WTC11 (cell line): Measurements from ENCODE around the gene HDAC10. TPM values are rescaled to one million over a fixed set of nuclear protein-coding genes. Genes with fewer than 3 reads are reported as not detected.

Experiments
- ATAC-seq: fragments of 200-7000 bp; cut with Tn5 transposase; 2 replicates; pipeline ENCODE4 v1.10.0; 2021; ENCODE audit warnings: mild to moderate bottlenecking, moderate library complexity
- CTCF ChIA-PET: fragments of 300-600 bp; sonication (Branson Sonifier 250); formaldehyde crosslinking; loops from one replicate; lab custom pipeline; 2021; ENCODE audit warnings: antibody characterized with exemption; lab: Charles Lee
- POLR2A ChIA-PET: fragments of 350-600 bp; sonication (Branson Sonifier 250); formaldehyde crosslinking; loops from one replicate; lab custom pipeline; 2021; ENCODE audit warnings: antibody characterized with exemption; lab: Charles Lee
- DNase-seq: peaks from one replicate; pipeline ENCODE4 v3.0.0; 2021; ENCODE audit warnings: low spot score
- H3K27ac Mint-ChIP-seq: 2 replicates; pipeline ENCODE4 v1.8.0; 2021; ENCODE audit warnings: mixed read lengths
- H3K27me3 Mint-ChIP-seq: 2 replicates; pipeline ENCODE4 v1.8.0; 2021; ENCODE audit warnings: low read depth, mild to moderate bottlenecking, moderate library complexity, mixed read lengths
- H3K36me3 Mint-ChIP-seq: 2 replicates; pipeline ENCODE4 v1.8.0; 2021; ENCODE audit warnings: mixed read lengths
- H3K4me1 Mint-ChIP-seq: 2 replicates; pipeline ENCODE4 v1.8.0; 2022; ENCODE audit warnings: mixed read lengths
- H3K4me3 Mint-ChIP-seq: 2 replicates; pipeline ENCODE4 v1.8.0; 2021; ENCODE audit warnings: mild to moderate bottlenecking, moderate library complexity, mixed read lengths
- H3K9me3 Mint-ChIP-seq: 2 replicates; pipeline ENCODE4 v1.8.0; 2021; ENCODE audit warnings: mixed read lengths
- AR ChIP-seq: fragments of 250-450 bp; sonication (Bioruptor Pico); IDR thresholded peaks from 2 replicates; pipeline ENCODE4 v1.9.0; 2021; ENCODE audit warnings: mild to moderate bottlenecking
- ATF6 ChIP-seq: sonication (generic); formaldehyde crosslinking; IDR thresholded peaks from 2 replicates; pipeline ENCODE4 v1.8.1; 2023; ENCODE audit warnings: mild to moderate bottlenecking, missing genetic modification reagents
- CREB1 ChIP-seq: sonication (generic); formaldehyde crosslinking; IDR thresholded peaks from 2 replicates; pipeline ENCODE4 v1.8.0; 2023; ENCODE audit warnings: mild to moderate bottlenecking, missing genetic modification reagents
- HMGXB4 ChIP-seq: sonication (generic); formaldehyde crosslinking; IDR thresholded peaks from 2 replicates; pipeline ENCODE4 v1.8.1; 2023; ENCODE audit warnings: mild to moderate bottlenecking, moderate library complexity, missing genetic modification reagents
- NR2C2 ChIP-seq: sonication (generic); formaldehyde crosslinking; IDR thresholded peaks from 2 replicates; pipeline ENCODE4 v1.8.0; 2022; ENCODE audit warnings: mild to moderate bottlenecking, missing genetic modification reagents
- TEAD4 ChIP-seq: sonication (generic); formaldehyde crosslinking; IDR thresholded peaks from 2 replicates; pipeline ENCODE4 v1.8.0; 2022; ENCODE audit warnings: mild to moderate bottlenecking, missing genetic modification reagents
- TP53 ChIP-seq: sonication (generic); formaldehyde crosslinking; IDR thresholded peaks from 2 replicates; pipeline ENCODE4 v1.8.1; 2023; ENCODE audit warnings: mild to moderate bottlenecking, missing genetic modification reagents
- ZNF232 ChIP-seq: sonication (generic); formaldehyde crosslinking; IDR thresholded peaks from 2 replicates; pipeline ENCODE4 v1.8.0; 2022; ENCODE audit warnings: mild to moderate bottlenecking, missing genetic modification reagents
- ZNF263 ChIP-seq: sonication (generic); formaldehyde crosslinking; IDR thresholded peaks from 2 replicates; pipeline ENCODE4 v1.8.1; 2022; ENCODE audit warnings: low read depth, mild to moderate bottlenecking, moderate library complexity, missing genetic modification reagents
- ZNF281 ChIP-seq: sonication (generic); formaldehyde crosslinking; IDR thresholded peaks from 2 replicates; pipeline ENCODE4 v1.8.0; 2023; ENCODE audit warnings: mild to moderate bottlenecking, missing genetic modification reagents
- ZNF396 ChIP-seq: fragments of 250-450 bp; sonication (Bioruptor Pico); IDR thresholded peaks from 2 replicates; pipeline ENCODE4 v1.8.0; 2021; ENCODE audit warnings: mild to moderate bottlenecking, moderate library complexity, borderline replicate concordance
- ZNF532 ChIP-seq: fragments of 250-450 bp; sonication (Bioruptor Pico); IDR thresholded peaks from 2 replicates; pipeline ENCODE4 v1.9.0; 2021; ENCODE audit warnings: mild to moderate bottlenecking, borderline replicate concordance
- total RNA-seq: library from RNA; stranded (reverse); gene quantifications from 3 replicates; pipeline ENCODE4 v1.2.3, GENCODE V29; 2021
- TF ChIP-seq, protein P1 (sequence below): fragments of 250-450 bp; sonication (Bioruptor Pico); IDR thresholded peaks from 2 replicates; pipeline ENCODE4 v1.9.0; 2021; ENCODE audit warnings: mild to moderate bottlenecking
- TF ChIP-seq, protein P2 (sequence below): sonication (generic); formaldehyde crosslinking; IDR thresholded peaks from 2 replicates; pipeline ENCODE4 v1.8.1; 2023; ENCODE audit warnings: mild to moderate bottlenecking, missing genetic modification reagents

Gene HDAC10
- total RNA-seq, 1 experiment from 2014 or later: 40.9 TPM

- TF ChIP-seq ZNF532 (CRISPR knock-in tag): no peak
- TF ChIP-seq, all 79 proteins: peak for 0
These were observed 24.4 kb upstream of the HDAC10 start (continued) for GRCh38 chr22:50275181-50276055.

DNA sequence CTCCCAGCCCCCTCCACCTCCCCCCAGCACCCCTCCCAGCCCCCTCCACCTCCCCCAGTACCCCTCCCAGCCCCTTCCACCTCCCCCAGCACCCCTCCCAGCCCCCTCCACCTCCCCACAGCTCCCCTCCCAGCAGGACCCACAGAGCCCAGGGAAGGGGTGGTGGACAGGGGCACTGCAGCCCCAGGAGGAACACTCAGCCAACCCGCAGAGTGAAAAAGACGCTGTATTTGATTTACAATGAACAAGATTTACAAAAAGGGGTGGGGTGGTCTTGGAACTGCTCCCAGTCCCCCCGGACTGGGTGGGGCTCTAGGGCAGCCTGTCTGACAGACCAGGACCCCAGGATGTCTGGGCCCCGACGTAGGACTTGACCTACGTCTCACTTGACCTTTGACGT, 23.7 kb upstream of the HDAC10 start:
- no peak for TF ChIP-seq AR (CRISPR knock-in tag)
- TF ChIP-seq, protein P1, sequence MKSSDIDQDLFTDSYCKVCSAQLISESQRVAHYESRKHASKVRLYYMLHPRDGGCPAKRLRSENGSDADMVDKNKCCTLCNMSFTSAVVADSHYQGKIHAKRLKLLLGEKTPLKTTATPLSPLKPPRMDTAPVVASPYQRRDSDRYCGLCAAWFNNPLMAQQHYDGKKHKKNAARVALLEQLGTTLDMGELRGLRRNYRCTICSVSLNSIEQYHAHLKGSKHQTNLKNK (CRISPR knock-in tag): no peak
- TF ChIP-seq CREB1 (CRISPR knock-in tag): no peak
- TF ChIP-seq NR2C2 (CRISPR knock-in tag): no peak
- TF ChIP-seq ZNF396: no peak
- no peak for TF ChIP-seq TP53 (CRISPR knock-in tag)
- TF ChIP-seq ZNF281 (CRISPR knock-in tag): no peak
- TF ChIP-seq ATF6 (CRISPR knock-in tag): no peak
- TF ChIP-seq ZNF263: no peak
- TF ChIP-seq ZNF232: no peak
- no peak for TF ChIP-seq HMGXB4 (CRISPR knock-in tag)
- TF ChIP-seq TEAD4: no peak
- TF ChIP-seq, protein P2, sequence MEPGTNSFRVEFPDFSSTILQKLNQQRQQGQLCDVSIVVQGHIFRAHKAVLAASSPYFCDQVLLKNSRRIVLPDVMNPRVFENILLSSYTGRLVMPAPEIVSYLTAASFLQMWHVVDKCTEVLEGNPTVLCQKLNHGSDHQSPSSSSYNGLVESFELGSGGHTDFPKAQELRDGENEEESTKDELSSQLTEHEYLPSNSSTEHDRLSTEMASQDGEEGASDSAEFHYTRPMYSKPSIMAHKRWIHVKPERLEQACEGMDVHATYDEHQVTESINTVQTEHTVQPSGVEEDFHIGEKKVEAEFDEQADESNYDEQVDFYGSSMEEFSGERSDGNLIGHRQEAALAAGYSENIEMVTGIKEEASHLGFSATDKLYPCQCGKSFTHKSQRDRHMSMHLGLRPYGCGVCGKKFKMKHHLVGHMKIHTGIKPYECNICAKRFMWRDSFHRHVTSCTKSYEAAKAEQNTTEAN (CRISPR knock-in tag): no peak
- Mint-ChIP-seq H3K27me3 (peaks cover 18% of the 10 kb centered on the region), H3K4me3 (no peak overlapping the region), H3K36me3 (peaks cover 37% of the 10 kb centered on the region), H3K4me1 (no peaks in the 10 kb centered on the region), H3K9me3 (no peaks in the 10 kb centered on the region), H3K27ac (no peak overlapping the region)
- ChIA-PET CTCF (interaction anchor here (0.6 to 2.4 kb wide), 2 partner anchors 28 to 51 kb away, joined by 4 to 37 read pairs; partner anchors contain the start of gene DENND6B), POLR2A (no interaction called here)
- no peak for ATAC-seq
- no peak for DNase-seq
